GM18507 (cell line): ENCODE data around the gene RTKN2.
"Not testable (repeated sequence)": the region's sequence is repeated elsewhere in the genome, so short reads cannot be mapped to it uniquely, and the experiment has no call there.

ENCODE experiments used
- DNase-seq: peaks from one replicate; pipeline ENCODE4 v3.0.0; 2011; ENCODE audit warnings: low read depth; ENCODE audit not compliant: insufficient read length; ENCODE audit errors: extremely low spot score
- FAIRE-seq: peaks from 2 replicates; lab custom pipeline; 2011; peaks lifted over from hg19 to GRCh38; lab: Jason Lieb, UNC

The RTKN2 gene

DNA sequence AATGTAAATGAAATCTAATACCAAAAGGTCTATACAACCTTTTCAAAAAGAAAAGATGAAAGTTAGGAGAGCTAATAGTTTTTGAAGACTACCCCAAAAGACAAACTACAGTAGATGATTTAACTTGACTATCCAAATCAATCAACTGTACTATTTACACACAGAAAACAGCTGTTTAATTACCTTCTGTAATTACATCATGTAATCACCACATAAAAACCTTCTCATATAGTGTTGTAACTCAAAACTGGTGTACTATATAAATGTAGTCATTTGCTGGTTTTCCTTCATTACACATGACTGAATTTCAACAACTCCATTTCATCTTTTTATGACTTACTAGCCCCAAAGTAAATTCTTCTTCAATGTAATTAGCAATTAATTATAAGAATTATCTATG lies 4.5 kb downstream of the RTKN2 start:
- DNase-seq (no peak), FAIRE-seq (no peak)

DNA sequence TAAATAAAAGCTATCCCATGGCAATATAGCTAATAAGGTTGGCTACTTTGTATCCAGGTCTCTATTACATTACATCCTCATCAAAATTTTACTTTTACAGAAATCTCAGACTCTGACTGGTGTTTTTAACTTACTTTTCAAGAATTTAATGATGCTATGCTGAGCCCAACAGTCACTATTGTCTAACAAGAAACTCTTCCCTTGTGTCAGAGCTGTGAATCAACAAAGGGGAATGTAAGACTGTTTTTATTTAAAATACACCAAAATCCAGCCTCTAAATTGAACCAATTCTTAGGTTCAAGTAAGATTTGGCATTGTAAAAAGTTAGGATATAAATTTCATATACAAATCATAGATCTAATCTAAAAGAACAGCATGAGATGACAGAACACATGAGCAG lies 7.0 kb downstream of the RTKN2 start:
- FAIRE-seq (no peak), DNase-seq (no peak)

DNA sequence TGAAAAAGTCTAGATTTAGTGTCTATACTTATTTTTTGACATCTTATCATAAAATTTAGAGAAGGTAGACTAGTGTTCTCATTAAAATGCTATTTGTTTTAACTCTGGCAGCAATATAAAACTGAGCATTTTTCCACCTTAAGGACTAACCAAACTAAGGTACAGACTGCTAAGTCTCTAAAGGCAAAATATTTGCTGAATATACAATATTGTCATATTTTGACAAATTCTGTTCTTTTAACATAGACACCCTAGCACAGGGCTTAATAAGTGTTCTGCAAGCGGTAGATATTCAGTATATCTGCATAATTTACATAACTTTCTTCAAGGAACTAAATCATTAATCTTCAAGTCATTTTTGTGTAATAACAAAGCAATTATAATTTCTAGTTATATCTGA lies 8.6 kb downstream of the RTKN2 start:
- no peak for DNase-seq
- FAIRE-seq = no peak

DNA sequence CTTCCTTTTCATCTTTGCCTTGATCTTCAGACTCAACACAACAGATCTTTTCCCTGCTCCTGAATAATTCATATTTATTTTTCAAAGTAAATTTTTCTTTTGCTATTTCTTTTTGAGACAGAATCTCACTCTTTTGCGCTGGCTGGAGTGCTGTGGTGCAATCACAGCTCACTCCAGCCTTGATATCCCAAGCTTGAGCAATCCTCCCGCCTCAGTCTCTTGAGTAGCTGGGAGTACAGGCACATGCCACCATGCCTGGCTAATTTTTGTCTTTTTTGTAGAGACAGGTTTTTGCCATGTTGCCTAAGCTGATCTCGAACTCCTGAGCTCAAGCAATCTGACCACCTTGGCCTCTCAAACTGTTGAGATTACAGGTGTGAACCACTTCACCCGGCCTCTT lies 9.2 kb downstream of the RTKN2 start:
- DNase-seq (no peak), FAIRE-seq (no peak)

DNA sequence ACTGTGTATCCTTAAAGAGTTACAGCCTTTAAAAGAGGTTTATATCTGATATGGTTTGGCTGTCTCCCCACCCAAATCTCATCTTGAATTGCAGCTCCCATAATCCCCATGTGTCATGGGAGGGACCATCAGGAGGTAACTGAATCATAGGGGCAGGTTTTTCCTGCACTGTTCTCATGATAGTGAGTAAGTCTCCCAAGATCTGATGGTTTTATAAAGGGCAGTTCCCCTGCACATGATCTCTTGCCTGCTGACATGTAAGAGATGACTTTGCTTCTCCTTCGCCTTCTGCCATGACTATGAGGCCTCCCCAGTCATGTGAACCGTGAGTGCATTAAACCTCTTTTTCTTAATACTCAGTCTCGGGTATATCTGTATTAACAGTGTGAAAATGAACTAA lies 9.7 kb downstream of the RTKN2 start:
- no peak for DNase-seq
- no peak for FAIRE-seq

DNA sequence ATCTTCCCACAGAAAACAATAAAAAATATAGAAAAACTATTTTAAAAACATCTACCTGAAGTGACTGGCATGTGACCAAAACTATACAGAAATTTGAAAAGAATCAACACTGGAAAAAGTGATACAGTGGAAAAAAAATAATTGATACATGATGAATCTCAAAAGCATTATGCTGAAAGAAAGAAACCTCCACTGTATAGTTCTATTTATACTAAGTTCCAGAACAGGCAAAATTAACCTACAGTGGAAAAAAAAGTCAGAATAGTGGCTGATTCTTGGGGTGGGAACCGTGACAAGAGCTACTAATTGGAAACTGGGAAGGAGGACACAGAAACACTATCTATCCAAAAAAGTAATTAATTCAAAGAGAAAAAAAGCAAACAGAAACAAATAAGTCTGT lies 14.9 kb downstream of the RTKN2 start:
- DNase-seq = no peak
- FAIRE-seq = no peak

DNA sequence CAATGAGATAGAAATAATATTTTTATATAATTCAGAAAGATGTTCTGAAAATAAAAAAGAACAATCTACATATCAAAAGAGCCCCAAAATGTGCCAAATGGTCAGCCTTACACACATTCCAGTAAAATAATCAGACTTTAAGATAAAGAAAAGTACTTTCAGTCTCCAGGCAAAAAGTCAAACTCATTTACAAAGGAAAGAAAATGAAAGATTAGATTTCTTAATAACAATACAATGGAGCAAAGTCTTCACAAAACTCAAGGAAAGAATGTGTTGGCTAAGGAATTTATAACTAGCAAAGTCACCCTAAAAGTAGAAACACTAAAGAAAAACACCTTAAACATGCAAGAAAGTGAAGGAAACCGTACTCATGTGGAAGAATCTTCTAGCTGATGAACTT lies 16.6 kb downstream of the RTKN2 start:
- DNase-seq (no peak), FAIRE-seq (no peak)

DNA sequence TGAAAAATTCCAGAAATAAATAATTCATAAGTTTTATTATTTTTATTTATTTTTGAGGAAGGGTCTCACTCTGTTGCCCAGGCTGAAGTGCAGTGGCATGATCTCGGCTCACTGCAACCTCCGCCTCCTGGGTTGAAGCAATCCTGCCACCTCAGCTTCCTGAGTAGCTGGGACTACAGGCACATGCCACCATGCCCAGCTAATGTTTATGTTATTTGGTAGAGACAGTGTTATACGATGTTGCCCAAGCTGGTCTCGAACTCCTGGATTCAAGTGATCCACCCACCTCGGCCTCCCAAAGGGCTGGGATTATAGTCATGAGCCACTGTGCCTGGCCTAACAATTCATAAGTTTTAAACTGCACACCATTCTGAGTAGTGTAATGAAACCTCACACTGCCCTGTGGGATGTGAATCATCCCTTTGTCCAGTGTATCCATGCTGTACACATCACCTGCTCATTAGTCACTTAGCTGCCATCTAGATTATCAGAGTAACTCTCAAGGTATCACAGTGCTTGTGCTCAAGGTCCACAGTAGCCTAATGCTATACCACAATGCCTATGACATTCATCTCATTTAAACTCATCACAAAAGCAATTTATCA lies 17.9 kb downstream of the RTKN2 start:
- DNase-seq = no peak
- FAIRE-seq = no peak

DNA sequence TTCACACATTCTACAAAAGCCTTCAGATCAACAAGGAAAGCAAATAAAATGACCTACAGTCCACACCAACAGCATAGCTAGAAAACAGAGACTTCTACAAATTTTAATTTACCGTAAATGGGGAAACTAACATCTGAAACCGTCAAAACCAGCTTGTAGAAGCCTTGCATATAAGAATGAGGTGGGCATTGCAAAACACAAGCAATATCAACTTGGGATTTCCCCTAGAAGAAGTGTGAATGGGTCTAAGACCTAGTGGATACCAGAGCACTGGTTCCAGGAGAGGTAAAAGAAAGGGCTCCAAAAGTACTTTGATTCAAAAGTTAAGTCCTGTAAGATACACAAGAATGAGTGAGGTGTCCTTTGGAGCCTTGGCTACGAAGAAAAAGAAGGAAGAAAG lies 18.7 kb downstream of the RTKN2 start:
- DNase-seq = no peak
- FAIRE-seq = no peak

DNA sequence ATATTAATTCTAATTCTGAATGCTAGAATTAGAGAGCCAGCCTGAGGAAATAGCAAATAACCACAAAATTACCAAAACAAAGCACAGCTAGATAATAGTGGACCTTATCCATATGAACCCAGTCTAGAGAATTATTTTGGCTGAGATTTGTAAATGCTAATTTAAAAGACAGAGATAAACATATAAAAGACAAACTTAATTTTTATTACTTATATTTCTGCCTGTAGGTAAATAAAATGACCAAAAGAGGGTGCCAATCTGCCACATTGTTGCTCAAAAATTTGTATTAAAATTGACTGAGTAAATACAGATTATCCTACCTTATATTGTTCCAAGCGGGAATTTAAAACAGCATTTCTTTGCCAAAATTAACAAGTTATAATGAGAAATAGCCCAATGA lies 20.2 kb downstream of the RTKN2 start:
- DNase-seq (no peak), FAIRE-seq (no peak)

DNA sequence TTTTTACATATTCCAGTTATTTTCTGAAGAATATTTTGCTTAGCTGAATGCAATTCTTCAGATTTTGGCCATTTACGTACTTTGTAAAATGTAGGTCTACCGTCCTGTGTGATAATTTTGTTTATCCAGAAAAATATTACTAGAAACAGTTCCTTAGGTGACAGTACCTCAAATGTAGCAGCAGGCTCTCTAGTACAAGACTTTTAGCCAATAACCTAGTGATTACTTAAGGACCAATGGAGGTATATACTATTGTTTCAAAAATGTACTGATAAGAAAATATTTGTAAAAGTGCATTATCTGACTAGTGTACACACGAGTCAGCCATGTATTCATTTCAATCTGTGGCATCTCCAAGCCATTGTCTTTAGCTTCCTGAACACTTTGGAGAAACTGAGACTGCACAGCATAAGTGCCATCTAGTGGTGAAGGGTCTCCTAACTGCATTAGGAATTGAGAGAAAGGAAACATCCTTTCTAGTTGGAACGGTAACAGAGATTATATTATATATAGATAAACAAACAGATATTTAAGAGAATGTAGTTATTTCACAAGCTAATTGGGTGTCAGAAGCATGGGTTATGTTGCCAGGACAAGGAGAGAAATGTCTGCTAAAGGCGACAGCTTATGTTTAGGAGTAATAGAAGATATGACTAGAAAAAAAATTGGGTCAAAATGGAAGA lies 23.7 kb downstream of the RTKN2 start:
- no peak for DNase-seq

DNA sequence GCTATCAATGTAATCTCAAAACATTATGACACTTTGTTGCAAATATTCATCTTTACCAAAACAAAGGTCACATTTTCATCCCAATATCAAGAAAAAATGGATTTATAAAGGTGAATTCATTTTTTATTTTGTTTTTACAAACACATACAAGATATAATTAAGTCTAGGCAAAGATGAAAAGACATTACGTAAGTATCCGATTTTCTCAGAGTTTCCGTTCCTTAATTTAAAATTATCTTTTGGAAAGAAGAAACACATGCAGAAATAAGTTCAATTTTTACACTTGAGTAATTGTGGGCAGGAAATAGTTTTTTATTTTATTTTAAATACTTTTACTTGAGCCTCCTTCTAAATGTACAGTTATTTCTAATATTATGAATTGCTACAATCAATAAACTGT lies 24.6 kb downstream of the RTKN2 start:
- FAIRE-seq (peak; percentile 49), DNase-seq (no peak)

More for the DNA sequence above, 23.7 kb downstream of the RTKN2 start:
- FAIRE-seq = peak; percentile 95

DNA sequence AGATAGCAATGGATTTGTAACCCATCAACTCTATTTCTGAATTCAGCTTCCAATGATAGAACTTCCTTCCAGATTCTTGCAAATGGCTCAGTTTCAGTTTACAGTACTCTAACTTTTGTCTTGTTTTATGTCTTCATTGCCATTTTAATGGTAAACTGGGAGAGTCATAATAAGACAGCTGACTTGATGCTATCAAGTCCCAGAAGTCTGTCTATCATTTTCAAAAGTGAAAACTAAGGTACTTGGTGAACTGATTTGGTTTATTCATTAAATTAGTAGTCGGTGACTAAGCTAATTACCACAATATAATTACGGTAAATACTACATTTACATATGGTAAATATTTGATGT lies 25.0 kb downstream of the RTKN2 start:
- FAIRE-seq (no peak), DNase-seq (no peak)

DNA sequence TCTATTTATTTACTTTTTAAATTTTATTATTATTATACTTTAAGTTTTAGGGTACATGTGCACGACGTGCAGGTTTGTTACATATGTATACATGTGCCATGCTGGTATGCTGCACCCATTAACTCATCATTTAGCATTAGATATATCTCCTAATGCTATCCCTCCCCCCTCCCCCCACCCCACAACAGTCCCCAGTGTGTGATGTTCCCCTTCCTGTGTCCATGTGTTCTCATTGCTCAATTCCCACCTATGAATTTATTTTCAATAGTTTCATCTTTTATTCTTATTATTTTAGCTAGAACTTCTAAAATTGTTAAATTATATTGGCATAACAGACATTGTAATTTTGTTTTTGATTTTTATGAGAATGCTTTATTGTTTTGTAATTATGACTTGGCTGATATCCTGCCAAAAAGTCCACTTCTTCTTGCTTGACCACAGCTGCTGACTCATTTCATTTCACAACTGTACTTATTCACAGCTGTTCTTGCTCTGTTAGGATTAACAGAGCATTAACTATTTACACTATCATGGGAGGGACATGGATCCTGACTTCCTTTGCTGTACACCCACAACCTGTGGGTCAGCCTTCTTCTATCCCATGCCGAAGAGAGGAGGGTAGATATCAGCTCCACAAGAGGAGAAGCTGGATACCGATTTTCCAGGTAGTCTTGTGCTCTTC lies 25.5 kb downstream of the RTKN2 start:
- peak; percentile 97 for FAIRE-seq
- DNase-seq = not testable (repeated sequence)

DNA sequence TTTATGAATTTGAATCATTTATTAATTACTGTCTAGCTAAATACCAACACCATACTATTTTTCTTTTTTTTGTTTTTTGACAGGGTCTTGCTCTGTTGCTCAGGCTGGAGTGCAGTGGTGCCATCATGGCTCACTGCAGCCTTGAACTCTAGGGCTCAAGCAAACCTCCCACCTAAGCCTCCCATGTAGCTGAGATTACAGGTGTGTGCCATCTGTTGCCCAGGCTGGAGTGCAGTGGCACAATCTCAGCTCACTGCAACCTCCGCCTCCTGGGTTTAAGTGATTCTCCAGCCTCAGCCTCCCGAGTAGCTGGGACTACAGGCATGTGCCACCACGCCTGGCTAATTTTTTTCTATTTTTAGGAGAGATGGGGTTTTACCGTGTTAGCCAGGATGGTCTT lies 27.1 kb downstream of the RTKN2 start:
- not testable (repeated sequence) for FAIRE-seq, DNase-seq

DNA sequence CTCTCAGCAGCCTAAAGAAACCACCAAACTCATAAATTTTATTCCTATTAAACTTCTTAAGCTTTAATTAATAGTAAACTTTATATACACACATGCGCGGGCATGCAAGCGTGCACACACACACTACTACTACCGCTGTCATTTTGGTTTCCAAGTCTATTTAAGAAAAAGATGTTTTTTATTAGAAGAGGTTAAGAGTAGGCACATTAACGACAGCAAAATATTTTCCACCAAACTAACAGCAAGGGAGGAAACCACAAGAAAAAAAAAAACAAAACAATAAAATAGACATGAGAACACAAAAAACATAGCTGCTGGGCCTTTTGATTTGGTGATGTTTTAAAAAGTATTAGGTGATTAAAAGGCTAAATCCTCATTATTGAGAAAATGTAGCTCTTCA lies 28.6 kb downstream of the RTKN2 start:
- DNase-seq (no peak), FAIRE-seq (no peak)

DNA sequence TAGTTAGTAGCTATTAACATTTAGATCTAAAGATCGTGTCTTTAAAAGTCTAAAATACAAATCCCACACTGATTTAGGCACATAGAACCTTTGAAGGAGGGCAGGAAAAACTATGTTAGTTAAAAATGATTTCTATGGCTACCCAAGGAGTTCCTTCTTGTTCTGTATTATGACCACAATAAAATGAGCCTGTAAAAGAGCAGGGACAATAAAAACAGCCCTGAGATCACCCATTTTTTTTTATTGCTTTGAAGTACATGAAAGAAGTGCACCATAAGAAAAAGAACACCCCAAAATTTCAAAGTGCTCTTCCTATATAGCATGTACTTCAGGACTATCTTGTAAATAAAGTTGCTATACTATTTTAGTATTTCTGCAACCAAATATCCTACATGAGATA lies 29.8 kb downstream of the RTKN2 start:
- DNase-seq (no peak), FAIRE-seq (no peak)

DNA sequence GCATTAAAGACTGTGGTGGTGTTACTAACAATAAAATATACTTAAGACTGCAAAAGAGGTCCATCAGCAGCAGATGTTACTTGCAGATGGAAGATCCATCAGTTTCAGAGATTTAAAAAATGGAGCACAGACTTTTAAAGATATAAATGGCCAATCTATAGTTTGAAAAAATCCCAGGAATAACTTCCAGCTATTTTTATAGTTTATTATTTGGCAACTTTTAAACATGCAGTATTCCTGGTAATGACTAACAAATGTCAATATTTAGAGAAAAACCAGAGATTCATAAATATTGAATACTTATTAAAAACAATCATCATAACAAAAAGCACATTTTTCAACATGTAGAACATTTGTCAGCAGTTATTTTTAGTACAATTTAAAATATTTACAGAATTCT lies 30.7 kb downstream of the RTKN2 start:
- FAIRE-seq = no peak
- DNase-seq = no peak

DNA sequence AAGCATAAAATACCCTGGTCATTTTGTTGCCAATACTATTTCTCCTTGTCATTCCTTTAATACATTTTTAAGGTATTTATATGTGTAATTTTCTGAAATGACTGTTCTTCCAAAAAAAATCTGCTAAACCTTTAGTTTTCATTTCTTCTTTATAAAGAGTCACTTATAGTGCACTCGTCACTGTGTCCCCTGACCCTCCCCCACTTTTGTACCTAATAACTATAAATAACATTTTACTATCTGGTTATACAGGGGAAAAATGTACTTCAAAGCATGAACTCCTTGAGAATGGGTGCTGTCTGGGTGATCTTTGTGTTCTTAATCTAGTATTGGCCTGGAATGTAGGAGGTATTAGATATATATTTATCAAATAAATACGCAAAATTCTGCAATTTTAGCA lies 31.1 kb downstream of the RTKN2 start:
- DNase-seq (no peak), FAIRE-seq (no peak)

DNA sequence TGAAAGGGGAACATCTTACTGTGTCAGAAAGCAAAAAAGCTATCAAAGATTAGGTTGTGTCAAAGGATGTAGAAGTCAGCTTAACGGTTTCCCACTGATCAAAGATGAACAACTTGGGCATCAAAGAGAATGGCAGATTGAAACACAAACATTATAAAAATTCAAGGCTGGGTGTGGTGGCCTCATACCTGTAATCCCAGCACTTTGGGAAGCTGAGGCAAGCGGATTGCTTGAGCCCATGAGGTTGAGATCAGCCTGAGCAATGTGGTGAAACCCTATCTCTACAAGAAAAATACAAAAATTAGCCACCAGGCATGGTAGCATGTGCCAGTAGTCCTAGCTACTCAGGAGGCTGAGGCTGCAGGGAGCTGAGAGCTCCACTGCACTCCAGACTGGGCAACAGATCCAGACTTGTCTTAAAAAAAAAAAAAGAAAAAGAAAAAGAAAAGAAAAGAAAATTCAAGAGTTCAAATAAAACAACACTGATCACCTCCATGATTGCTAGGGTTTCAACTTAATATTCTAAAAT lies 34.5 kb downstream of the RTKN2 start:
- DNase-seq = no peak
- no peak for FAIRE-seq
